Immature natural killer cell (primary cell): ENCODE measurements around the gene EXD2. TPM values are rescaled to one million over a fixed set of nuclear protein-coding genes. Genes with fewer than 3 reads are reported as not detected.
"Not testable (repeated sequence)": the region's sequence is repeated elsewhere in the genome, so short reads cannot be mapped to it uniquely, and the experiment has no call there.

ENCODE experiments used
- DNase-seq, 3 donors: peaks; one replicate each; pipeline ENCODE4 v3.0.0; 2022; ENCODE audit warnings: mixed read lengths in 1 of 3
- H3K27ac Mint-ChIP-seq, 6 donors: one replicate each; pipeline ENCODE4 v1.8.0; 2020; ENCODE audit warnings: mixed read lengths in 6 of 6, mild to moderate bottlenecking in 5 of 6, inconsistent platforms in 4 of 6, moderate library complexity in 3 of 6
- H3K27me3 Mint-ChIP-seq, 3 donors: one replicate each; pipeline ENCODE4 v1.8.0; 2020 to 2021; ENCODE audit warnings: low read depth in 3 of 3, mild to moderate bottlenecking in 3 of 3, mixed read lengths in 3 of 3, moderate library complexity in 3 of 3, inconsistent platforms in 1 of 3
- H3K36me3 Mint-ChIP-seq, 3 donors: one replicate each; pipeline ENCODE4 v1.8.0; 2020; ENCODE audit warnings: mixed read lengths in 3 of 3, inconsistent platforms in 2 of 3, mild to moderate bottlenecking in 2 of 3
- H3K4me1 Mint-ChIP-seq, 2 donors: one replicate each; pipeline ENCODE4 v1.8.0; 2020; ENCODE audit warnings: inconsistent platforms in 2 of 2, mild to moderate bottlenecking in 2 of 2, mixed read lengths in 2 of 2, moderate library complexity in 1 of 2
- H3K4me3 Mint-ChIP-seq, 5 donors: one replicate each; pipeline ENCODE4 v1.8.0; 2020; ENCODE audit warnings: mild to moderate bottlenecking in 5 of 5, mixed read lengths in 5 of 5, inconsistent platforms in 3 of 5, moderate library complexity in 3 of 5
- H3K9me3 Mint-ChIP-seq, 6 donors: one replicate each; pipeline ENCODE4 v1.8.0; 2020; ENCODE audit warnings: mild to moderate bottlenecking in 6 of 6, mixed read lengths in 6 of 6, inconsistent platforms in 4 of 6, moderate library complexity in 3 of 6
- polyA plus RNA-seq, 3 donors: library from polyadenylated mRNA; unstranded; fragments of 300-500 nt; fragmentation: Illumina TruSeq; gene quantifications; one replicate each; pipeline ENCODE4 v1.2.3, GENCODE V29; 2021

Gene EXD2
- polyA plus RNA-seq, 3 donors from 2014 or later: 2.2 to 4.8 (median 3.5) TPM

- no peak overlapping the region for H3K4me3 Mint-ChIP-seq
- no peak for DNase-seq
- H3K27me3 Mint-ChIP-seq: peaks cover 0 to 6% (median 3%) of the 10 kb centered on the region in 3 donors
- no peaks in the 10 kb centered on the region for H3K4me1 Mint-ChIP-seq
- no peaks in the 10 kb centered on the region for H3K9me3 Mint-ChIP-seq
- H3K36me3 Mint-ChIP-seq: no peaks in the 10 kb centered on the region
- H3K27ac Mint-ChIP-seq: no peak overlapping the region
These were observed 92.9 kb downstream of the EXD2 start for GRCh38 chr14:69284170-69284569.

DNA sequence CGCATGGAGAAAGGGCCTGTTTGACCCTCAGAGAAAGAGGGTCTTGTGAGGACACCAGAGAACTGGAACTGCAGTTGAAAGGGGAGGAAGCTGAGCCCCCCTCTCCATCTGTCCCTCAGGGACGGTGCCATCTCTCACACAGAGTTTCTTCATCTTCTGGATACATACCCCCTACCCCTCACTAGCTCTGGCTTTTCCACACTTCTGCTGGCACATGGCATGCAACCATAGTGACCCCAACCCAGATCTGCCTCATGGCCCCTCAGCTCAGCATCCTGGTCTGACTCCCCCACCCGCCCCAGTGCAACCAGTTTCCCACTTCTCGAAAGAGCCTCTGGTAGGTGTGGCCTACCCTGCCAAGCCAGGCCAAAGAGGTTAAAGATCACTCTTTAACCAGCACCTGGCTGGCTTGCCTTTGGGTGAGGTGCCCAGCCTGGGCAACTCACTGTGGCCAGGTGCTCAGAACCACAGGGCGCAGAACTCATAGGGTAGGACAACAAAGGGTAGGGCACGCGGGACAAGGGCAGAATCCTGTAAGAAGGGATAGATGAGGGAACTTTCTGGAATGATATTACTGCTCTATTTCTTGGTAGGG, 94.5 kb downstream of the EXD2 start:
- no peak overlapping the region for H3K27ac Mint-ChIP-seq
- no peaks in the 10 kb centered on the region for H3K36me3 Mint-ChIP-seq
- no peak overlapping the region for H3K4me3 Mint-ChIP-seq
- peaks cover 0 to 6% (median 3%) of the 10 kb centered on the region in 3 donors for H3K27me3 Mint-ChIP-seq
- no peaks in the 10 kb centered on the region for H3K9me3 Mint-ChIP-seq
- DNase-seq: no peak
- no peaks in the 10 kb centered on the region for H3K4me1 Mint-ChIP-seq

DNA sequence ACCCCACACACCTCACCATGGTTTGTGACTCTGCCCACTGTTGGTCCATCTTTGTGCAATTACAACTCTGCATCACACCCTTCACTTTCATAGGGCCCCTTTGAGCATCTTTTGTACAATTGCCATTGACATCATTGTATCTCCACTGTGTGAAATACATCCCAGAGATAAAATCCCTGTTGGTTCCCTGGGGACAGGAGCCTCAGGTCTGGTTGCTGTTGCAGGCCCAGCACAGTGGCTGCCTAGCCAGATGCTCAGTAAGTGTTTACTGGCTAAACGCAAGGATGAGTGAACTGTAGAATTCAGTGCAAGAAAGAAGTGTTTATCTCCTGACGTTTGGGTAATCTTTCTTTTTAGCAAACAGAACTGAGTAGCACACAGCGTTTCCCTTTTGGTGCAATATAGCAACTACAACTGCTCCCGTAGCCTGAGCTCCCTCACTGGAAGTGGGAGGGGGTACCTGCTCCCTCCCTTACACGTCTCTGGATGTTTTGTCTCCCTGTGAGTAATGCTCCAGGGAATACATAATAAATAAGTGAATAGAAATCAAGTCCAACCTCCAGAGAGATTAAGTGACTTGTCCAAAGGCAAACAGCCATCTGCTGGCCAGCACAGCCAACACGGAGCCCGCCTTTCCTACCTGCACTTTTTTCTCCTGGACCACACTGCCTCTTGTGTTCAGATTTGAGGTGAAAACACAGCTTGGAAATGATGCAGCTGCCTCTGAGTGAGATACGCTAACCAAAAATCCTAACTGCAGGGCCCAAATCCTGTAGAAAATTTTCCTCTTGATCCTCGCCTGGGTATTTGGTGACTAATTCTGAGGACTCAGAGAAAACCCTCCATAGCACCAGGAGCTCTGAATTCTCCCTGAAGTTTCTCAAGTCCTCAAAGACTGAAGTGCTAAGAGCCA, 96.1 kb downstream of the EXD2 start:
- Mint-ChIP-seq H3K36me3 (no peaks in the 10 kb centered on the region), H3K27me3 (peaks cover 3 to 6% (median 5%) of the 10 kb centered on the region in 3 donors), H3K4me1 (no peaks in the 10 kb centered on the region), H3K4me3 (no peak overlapping the region), H3K27ac (no peak overlapping the region), H3K9me3 (no peaks in the 10 kb centered on the region)
- DNase-seq: no peak

DNA sequence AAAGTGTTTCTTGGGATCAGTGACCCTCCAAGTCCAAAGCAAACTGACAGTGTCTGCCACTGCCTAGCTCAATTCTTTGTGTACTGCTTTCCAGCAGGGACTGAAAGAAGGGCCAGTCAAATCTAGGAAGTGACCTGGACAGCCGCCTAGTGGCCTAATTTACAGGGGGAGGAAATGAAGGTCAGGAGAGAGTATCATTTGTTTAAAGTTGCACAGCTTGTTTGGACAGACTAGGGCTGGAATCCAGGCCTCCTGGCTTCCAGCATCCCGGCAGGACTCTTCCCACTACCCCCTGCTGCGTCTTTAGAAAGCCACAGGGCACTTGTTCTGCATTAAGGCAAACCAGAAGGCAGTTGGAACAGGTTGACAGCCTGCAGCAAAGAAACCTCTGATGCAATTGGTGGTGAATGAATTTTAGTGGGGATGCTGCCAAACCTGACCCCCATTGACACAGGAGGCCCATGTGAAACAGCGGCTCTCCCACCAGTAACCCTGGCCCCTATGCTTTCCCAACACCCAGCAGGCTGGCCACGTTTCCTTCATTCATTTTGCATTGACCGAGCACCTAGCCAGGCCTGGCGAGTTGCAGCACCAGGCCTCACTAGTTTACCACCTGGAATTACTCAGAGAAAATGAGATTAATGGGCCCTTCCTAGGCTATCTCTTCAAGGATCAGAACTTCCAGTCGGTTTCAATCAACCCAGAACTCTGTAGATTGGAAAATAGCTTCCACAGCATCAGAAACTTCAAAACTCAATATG, 96.9 kb downstream of the EXD2 start:
- Mint-ChIP-seq H3K4me1 (no peaks in the 10 kb centered on the region), H3K36me3 (no peaks in the 10 kb centered on the region), H3K27ac (no peak overlapping the region), H3K9me3 (no peaks in the 10 kb centered on the region), H3K27me3 (peaks cover 2 to 5% (median 5%) of the 10 kb centered on the region in 3 donors), H3K4me3 (no peak overlapping the region)
- DNase-seq: no peak

GRCh38 chr14:69288956-69289705, 97.8 kb downstream of the EXD2 start:
- H3K27me3 Mint-ChIP-seq: peaks cover 2 to 5% (median 2%) of the 10 kb centered on the region in 3 donors
- no peaks in the 10 kb centered on the region for H3K4me1 Mint-ChIP-seq
- no peaks in the 10 kb centered on the region for H3K9me3 Mint-ChIP-seq
- H3K27ac Mint-ChIP-seq: no peak overlapping the region
- no peak overlapping the region for H3K4me3 Mint-ChIP-seq
- no peaks in the 10 kb centered on the region for H3K36me3 Mint-ChIP-seq
- DNase-seq: no peak

GRCh38 chr14:69289811-69290520, 98.7 kb downstream of the EXD2 start:
- no peaks in the 10 kb centered on the region for H3K9me3 Mint-ChIP-seq

DNA sequence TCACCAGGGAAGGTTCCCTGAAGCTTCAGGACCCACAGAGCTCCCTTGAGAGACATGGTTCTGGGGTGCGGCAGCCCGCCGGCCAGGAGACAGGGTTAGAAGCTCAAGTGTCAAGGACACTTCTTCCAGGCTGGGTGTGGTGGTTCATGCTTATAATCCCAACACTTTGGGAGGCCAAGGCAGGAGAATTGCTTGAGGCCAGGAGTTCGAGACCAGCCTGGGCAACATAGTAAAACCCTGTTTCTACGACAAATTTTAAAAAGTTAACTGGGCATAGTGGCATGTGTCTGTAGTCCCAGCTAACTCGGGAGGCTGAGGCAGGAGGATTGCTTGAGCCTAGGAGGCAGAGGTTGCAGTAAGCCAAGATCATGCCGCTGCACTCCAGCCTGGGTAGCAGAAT, 99.6 kb downstream of the EXD2 start:
- H3K27me3 Mint-ChIP-seq, H3K27ac Mint-ChIP-seq, H3K4me3 Mint-ChIP-seq, H3K9me3 Mint-ChIP-seq, H3K4me1 Mint-ChIP-seq, H3K36me3 Mint-ChIP-seq, DNase-seq: not testable (repeated sequence)

More at GRCh38 chr14:69289811-69290520, 98.7 kb downstream of the EXD2 start:
- Mint-ChIP-seq H3K27me3 (peaks cover 2 to 5% (median 2%) of the 10 kb centered on the region in 3 donors), H3K36me3 (no peaks in the 10 kb centered on the region), H3K27ac (no peak overlapping the region), H3K4me1 (no peaks in the 10 kb centered on the region), H3K4me3 (no peak overlapping the region)
- no peak for DNase-seq

- Mint-ChIP-seq H3K4me3 (no peak overlapping the region), H3K4me1 (no peaks in the 10 kb centered on the region), H3K9me3 (no peaks in the 10 kb centered on the region), H3K36me3 (no peaks in the 10 kb centered on the region), H3K27me3 (peaks cover 2 to 5% (median 2%) of the 10 kb centered on the region in 3 donors), H3K27ac (no peak overlapping the region)
- DNase-seq: no peak
These were observed 100.1 kb downstream of the EXD2 start for GRCh38 chr14:69291396-69291795.

DNA sequence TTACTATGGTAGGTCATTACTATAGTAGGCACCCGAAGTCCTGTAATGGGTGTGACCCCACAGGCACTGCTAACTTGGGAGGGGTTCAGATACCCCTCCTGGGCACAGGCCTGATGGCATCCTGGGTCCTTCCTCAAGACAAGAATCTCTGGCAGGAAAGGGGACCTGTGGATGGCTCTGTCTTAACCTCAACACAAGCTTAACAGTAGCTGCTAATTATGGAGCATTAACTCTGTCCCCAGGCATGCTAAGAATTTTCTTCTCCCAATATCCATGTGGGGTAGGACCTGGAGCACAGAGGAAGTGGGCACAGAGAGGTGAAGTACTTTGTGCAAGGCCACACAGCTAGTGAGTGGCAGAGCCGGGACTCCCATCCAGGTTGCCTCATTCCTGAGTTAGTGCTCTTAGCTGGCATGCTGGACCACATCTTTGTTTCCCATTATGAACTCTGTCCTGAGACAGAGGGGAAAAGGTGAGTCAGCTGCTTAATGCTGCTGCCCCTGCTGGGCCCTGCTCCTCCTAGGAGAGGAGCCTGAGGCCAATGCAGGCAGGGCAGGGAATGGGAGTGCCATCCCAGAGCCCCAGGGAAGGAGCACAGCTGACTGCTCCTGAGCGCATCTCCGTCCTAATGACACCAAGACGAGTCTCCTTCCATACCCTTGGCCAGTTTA, 100.7 kb downstream of the EXD2 start:
- no peak for DNase-seq
- Mint-ChIP-seq H3K4me3 (no peak overlapping the region), H3K27me3 (peaks cover 2 to 5% (median 2%) of the 10 kb centered on the region in 3 donors), H3K4me1 (no peaks in the 10 kb centered on the region), H3K27ac (no peak overlapping the region), H3K9me3 (no peaks in the 10 kb centered on the region), H3K36me3 (no peaks in the 10 kb centered on the region)

Other genes starting within 250 kb of the EXD2 start
- 1 to 10 TPM; 5.2 to 9.7 (median 9.3) TPM for gene ACTN1, start 212.2 kb upstream of the EXD2 start, polyA plus RNA-seq
- gene DCAF5, start 38.4 kb upstream of the EXD2 start, polyA plus RNA-seq: 100 to 1,000 TPM in 1 of 3 donors, 10 to 100 TPM in 2; 68.7 to 121 (median 71.6) TPM
- not detected for gene GALNT16, start 68.7 kb downstream of the EXD2 start, polyA plus RNA-seq
- gene ERH, start 206.8 kb downstream of the EXD2 start, polyA plus RNA-seq: 10 to 100 TPM; 39.4 to 78.0 (median 66.7) TPM
- 10 to 100 TPM; 14.2 to 23.9 (median 19.6) TPM for gene SLC39A9, start 207.2 kb downstream of the EXD2 start, polyA plus RNA-seq